ENCODE measurements around the gene RUNX2.

Gene RUNX2

DNA sequence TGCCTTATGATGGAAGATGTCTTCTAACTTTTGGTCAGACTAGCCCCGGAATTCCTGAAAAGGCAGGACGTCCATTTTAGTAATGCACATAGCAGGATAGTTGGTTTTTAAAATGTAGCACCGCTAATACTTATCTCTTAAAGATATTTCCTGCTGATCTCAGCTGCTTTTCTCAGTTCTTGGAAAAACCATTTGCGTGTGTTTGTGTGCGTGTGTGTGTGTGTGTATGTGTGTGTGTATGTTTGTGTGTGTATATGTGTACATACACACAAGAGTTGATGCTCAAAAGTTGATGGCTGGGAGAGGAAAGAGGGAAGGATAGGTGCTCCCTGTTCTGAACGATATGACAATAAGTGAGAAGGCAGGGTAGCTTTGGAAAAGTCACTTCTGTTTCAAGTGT is 111.3 kb downstream of the RUNX2 start:
- TF ChIP-seq, protein P1, sequence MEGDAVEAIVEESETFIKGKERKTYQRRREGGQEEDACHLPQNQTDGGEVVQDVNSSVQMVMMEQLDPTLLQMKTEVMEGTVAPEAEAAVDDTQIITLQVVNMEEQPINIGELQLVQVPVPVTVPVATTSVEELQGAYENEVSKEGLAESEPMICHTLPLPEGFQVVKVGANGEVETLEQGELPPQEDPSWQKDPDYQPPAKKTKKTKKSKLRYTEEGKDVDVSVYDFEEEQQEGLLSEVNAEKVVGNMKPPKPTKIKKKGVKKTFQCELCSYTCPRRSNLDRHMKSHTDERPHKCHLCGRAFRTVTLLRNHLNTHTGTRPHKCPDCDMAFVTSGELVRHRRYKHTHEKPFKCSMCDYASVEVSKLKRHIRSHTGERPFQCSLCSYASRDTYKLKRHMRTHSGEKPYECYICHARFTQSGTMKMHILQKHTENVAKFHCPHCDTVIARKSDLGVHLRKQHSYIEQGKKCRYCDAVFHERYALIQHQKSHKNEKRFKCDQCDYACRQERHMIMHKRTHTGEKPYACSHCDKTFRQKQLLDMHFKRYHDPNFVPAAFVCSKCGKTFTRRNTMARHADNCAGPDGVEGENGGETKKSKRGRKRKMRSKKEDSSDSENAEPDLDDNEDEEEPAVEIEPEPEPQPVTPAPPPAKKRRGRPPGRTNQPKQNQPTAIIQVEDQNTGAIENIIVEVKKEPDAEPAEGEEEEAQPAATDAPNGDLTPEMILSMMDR (conservative IDR thresholded peaks at IDR 0.05; ENCODE audit: low read depth, low read length) = no peak
- no peak overlapping the region for H3K9ac ChIP-seq
- peaks cover 5% of the 10 kb centered on the region; the same call in 1 of the 2 replicates for H4K20me1 ChIP-seq (ENCODE audit: insufficient read depth)
- H2AFZ ChIP-seq (ENCODE audit: low read depth) = no peak overlapping the region
- H3K27ac ChIP-seq = no peak overlapping the region
- no peaks in the 10 kb centered on the region for H3K27me3 ChIP-seq (ENCODE audit: insufficient read depth, low read depth)
- peaks cover 100% of the 10 kb centered on the region for H3K79me2 ChIP-seq (ENCODE audit: insufficient read depth, low read depth)
- H3K4me2 ChIP-seq = no peak overlapping the region
- peaks cover 23% of the 10 kb centered on the region; the same call in 1 of the 2 replicates for H3K36me3 ChIP-seq (ENCODE audit: insufficient read depth)
- H3K4me1 ChIP-seq (ENCODE audit: low read depth, poor library complexity, severe bottlenecking) = peaks cover 100% of the 10 kb centered on the region
- no peak overlapping the region for H3K4me3 ChIP-seq (IDR thresholded peaks at IDR 0.05; ENCODE audit: insufficient read depth, low read depth, low read length)

GRCh38 chr6:45439861-45440388 is 111.8 kb downstream of the RUNX2 start:
- Histone ChIP-seq H2AFZ (ENCODE audit: low read depth) (no peak overlapping the region), H3K4me3 (IDR thresholded peaks at IDR 0.05; ENCODE audit: insufficient read depth, low read depth, low read length) (no peak overlapping the region), H3K27ac (no peak overlapping the region), H3K4me2 (no peak overlapping the region), H4K20me1 (ENCODE audit: insufficient read depth) (peaks cover 5% of the 10 kb centered on the region; the same call in 1 of the 2 replicates), H3K27me3 (ENCODE audit: insufficient read depth, low read depth) (no peaks in the 10 kb centered on the region), H3K36me3 (ENCODE audit: insufficient read depth) (peaks cover 23% of the 10 kb centered on the region; the same call in 1 of the 2 replicates), H3K9ac (no peak overlapping the region), H3K79me2 (ENCODE audit: insufficient read depth, low read depth) (peaks cover 100% of the 10 kb centered on the region), H3K4me1 (ENCODE audit: low read depth, poor library complexity, severe bottlenecking) (peaks cover 100% of the 10 kb centered on the region)
- TF ChIP-seq, protein P1 (conservative IDR thresholded peaks at IDR 0.05; ENCODE audit: low read depth, low read length) = no peak

GRCh38 chr6:45441851-45442453 is 113.8 kb downstream of the RUNX2 start:
- Histone ChIP-seq H3K4me1 (ENCODE audit: low read depth, poor library complexity, severe bottlenecking) (peaks cover 100% of the 10 kb centered on the region), H3K4me3 (IDR thresholded peaks at IDR 0.05; ENCODE audit: insufficient read depth, low read depth, low read length) (no peak overlapping the region), H2AFZ (ENCODE audit: low read depth) (no peak overlapping the region), H3K27ac (no peak overlapping the region), H3K9ac (no peak overlapping the region), H4K20me1 (ENCODE audit: insufficient read depth) (peaks cover 5% of the 10 kb centered on the region; the same call in 1 of the 2 replicates), H3K27me3 (ENCODE audit: insufficient read depth, low read depth) (no peaks in the 10 kb centered on the region), H3K36me3 (ENCODE audit: insufficient read depth) (peaks cover 20% of the 10 kb centered on the region; the same call in 1 of the 2 replicates), H3K4me2 (peak overlapping the region; percentile 27), H3K79me2 (ENCODE audit: insufficient read depth, low read depth) (peaks cover 100% of the 10 kb centered on the region)
- TF ChIP-seq, protein P1 (conservative IDR thresholded peaks at IDR 0.05; ENCODE audit: low read depth, low read length) = no peak

DNA sequence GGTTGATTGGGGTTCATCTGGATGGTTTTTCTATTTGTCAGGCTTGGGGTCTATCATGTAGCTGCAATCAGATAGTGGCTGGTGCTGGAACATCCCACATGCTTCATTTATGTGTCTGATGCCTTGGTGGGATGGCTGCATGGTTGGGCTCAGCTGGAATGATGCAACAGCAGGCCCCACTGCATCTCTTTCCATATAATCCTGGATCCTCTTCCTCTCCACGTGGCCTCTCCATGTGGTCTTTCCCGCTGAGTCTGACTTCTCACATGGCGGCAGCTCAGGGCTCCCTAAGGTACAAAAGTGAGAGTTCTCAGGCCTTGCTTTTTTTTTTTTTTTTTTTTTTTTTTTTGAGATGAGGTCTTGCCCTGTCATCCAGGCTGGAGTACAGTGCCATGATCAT is 114.6 kb downstream of the RUNX2 start:
- Histone ChIP-seq H3K27ac (no peak overlapping the region), H3K4me2 (0 out of 2 replicates have a peak overlapping the region, but pooled peaks have one; percentile 27), H3K9ac (no peak overlapping the region), H3K36me3 (ENCODE audit: insufficient read depth) (peaks cover 18% of the 10 kb centered on the region; the same call in 1 of the 2 replicates), H3K4me1 (ENCODE audit: low read depth, poor library complexity, severe bottlenecking) (peaks cover 100% of the 10 kb centered on the region), H4K20me1 (ENCODE audit: insufficient read depth) (peaks cover 5% of the 10 kb centered on the region; the same call in 1 of the 2 replicates), H3K27me3 (ENCODE audit: insufficient read depth, low read depth) (no peaks in the 10 kb centered on the region), H3K4me3 (IDR thresholded peaks at IDR 0.05; ENCODE audit: insufficient read depth, low read depth, low read length) (no peak overlapping the region), H3K79me2 (ENCODE audit: insufficient read depth, low read depth) (peaks cover 100% of the 10 kb centered on the region), H2AFZ (ENCODE audit: low read depth) (no peak overlapping the region)
- TF ChIP-seq, protein P1 (conservative IDR thresholded peaks at IDR 0.05; ENCODE audit: low read depth, low read length) = no peak
